Measurements from ENCODE around the gene RASA3. TPM values are rescaled to one million over a fixed set of nuclear protein-coding genes. Genes with fewer than 3 reads are reported as not detected.

Gene RASA3
- total RNA-seq, 1 experiment from 2014 or later = 21.4 TPM

DNA sequence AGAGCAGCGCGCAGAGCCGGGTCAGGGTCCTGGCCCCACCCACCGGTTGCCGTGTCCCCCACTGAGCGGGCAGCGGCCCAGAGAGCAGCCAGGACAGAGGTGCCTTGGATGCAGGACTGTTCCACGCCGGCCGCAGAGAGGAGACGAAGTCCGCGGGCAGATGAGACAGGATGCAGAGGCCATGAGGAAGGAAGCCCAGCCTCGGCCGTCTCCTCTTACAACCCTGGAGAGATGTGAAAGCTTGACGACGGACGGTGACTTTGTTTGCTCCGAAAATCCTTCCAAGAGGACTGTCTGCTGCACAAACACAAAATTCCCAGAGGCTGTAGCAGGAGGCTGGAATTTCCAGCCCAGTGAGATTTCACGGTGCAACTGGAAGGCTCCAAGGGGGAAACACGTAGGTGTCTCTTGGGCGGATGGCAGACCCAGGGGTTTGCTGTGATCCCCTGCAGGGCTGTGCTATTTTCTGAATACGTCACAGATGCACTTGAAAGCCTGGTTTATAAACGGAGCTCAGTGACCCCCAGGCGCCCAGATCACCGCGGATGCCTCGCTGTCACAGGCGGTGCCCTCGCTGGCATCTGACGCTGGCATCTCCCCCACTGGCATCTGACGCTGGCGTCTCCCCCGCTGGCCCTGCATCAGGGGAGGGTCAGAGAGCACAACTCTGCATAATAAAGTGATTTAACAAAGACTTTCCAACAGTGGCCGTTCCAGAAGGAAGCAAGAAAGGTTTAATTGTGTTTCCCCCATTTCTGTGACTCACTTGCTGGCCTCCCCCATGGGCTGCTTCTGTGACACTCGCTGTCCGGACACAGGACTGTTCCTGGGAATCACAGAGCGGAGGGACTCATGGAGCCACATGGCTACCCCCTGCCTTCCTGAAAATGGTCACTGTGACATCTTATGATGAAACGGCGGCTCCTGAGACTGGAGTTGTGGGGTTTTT lies 96.6 kb downstream of the RASA3 start:
- DNase-seq (ENCODE audit: low spot score) = no peak

DNA sequence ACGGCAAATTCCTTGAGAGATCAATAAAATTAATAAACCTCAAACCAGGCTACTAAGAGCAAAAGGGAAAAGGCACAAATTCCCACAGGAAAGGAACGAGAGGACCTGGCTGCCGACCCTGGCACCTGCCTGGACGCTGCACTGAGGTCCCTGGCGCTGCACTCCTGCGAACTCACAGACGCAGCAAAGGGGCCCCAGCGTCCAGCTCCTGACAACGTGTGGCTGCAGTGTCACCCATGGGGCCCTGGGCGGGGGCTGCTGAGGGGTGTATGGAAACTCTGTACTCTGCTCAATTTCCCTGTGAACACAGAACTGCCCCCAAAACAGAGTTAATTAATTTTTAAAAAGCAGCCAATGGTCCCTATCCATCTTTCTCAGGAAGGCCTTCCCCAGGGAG lies 97.2 kb downstream of the RASA3 start:
- no peak for DNase-seq (ENCODE audit: low spot score)

DNA sequence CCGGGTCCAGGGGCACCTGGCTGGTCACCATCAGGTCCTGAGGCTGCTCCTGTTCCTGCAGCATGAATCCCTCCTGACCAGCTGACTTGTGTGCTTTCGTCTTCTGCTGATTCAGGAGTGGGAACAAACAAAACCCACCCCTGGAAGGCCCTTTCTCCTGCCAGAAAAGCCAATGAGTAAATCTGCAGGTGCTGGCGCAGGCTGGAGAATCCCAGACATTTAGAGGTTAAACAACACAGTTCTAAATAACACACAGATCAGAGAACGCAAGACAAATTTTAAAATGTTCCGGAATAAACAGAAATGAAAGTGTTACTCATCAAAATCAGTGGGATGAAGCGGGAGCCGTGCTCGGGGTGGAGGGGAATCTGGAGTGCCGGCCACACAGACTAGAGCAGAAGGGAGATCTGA lies 97.9 kb downstream of the RASA3 start:
- no peak for DNase-seq (ENCODE audit: low spot score)

DNA sequence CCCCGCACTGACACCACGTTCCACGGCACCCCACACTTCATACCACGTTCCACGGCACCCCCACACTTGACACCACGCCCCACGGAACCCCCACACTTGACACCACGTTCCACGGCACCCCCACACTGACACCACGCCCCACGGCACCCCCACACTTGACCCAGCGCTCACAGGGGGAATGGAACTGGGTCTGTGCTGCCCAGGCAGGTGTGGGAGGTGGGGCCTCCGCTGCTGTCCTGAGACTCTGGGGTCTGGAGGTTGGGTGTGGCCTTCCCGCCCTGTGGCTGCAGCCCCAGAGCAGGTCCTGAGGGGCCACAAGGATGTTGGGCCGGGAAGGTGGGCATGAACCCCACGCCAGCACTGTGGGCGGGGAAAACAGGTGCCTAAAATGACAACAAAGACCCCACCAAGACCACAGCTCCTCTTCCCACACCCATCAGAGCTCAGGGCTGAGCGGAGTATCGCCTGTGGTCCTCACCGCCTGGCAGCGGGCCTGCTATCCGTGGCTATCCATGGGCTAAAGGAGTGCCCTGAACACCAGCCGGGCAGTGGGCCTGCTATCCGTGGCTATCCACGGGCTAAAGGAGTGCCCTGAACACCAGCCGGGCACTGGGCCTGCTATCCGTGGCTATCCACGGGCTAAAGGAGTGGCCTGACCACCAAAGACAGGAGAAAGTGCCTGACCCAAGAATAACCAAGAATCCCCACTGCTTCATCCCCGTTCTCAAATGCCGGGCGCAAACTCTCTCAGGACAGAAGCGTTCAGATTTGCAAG lies 98.7 kb downstream of the RASA3 start:
- no peak for DNase-seq (ENCODE audit: low spot score)

DNA sequence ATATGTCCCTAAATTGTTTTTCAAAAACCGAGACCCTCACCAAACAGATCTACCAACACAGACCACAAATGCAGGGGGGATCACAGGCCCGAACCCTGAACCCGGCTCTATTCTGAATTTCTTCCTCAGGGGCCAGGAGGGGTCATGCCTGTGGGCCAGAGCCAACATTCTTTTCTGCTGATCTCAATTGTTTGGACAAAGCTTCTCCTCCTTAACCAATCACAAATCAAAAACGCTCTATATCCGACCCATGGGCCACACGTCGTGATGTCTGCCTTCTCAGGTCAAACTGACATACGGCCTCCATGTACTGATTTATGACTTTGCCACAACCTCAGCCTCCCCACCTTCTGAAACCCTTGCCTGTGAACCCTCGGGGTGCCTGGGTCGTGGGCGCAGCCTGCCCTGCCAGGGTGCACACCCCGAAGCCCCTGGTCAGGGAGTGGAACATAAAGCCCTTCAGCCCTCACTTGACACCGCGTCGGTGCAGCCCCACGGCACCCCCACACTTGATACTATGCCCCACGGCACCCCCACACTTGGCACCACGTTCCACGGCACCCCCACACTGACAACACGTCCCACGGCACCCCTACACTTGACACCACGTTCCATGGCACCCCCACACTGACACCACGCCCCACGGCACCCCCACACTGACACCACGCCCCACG lies 100.2 kb downstream of the RASA3 start:
- DNase-seq (ENCODE audit: low spot score) = peak; percentile 79

DNA sequence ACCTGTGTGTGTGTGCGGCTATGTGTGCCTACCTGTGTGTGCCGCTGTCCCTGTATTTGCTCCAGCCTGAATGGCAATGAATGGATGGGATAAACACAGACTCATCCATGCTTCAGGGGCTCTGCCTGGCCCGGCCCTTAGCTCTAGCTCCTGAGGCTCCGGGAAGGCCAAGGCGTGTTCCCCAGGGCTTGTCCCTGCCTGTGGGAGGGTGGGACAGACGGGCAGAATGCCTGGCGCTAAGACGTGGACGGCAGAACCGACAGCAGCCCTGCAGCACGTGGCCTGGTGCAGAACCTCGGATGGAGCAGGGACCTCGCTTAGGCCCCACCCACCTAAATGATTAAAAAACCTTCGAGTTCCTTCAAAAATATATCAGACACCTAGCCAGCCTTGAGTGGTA lies 100.8 kb downstream of the RASA3 start:
- DNase-seq (ENCODE audit: low spot score) = no peak

DNA sequence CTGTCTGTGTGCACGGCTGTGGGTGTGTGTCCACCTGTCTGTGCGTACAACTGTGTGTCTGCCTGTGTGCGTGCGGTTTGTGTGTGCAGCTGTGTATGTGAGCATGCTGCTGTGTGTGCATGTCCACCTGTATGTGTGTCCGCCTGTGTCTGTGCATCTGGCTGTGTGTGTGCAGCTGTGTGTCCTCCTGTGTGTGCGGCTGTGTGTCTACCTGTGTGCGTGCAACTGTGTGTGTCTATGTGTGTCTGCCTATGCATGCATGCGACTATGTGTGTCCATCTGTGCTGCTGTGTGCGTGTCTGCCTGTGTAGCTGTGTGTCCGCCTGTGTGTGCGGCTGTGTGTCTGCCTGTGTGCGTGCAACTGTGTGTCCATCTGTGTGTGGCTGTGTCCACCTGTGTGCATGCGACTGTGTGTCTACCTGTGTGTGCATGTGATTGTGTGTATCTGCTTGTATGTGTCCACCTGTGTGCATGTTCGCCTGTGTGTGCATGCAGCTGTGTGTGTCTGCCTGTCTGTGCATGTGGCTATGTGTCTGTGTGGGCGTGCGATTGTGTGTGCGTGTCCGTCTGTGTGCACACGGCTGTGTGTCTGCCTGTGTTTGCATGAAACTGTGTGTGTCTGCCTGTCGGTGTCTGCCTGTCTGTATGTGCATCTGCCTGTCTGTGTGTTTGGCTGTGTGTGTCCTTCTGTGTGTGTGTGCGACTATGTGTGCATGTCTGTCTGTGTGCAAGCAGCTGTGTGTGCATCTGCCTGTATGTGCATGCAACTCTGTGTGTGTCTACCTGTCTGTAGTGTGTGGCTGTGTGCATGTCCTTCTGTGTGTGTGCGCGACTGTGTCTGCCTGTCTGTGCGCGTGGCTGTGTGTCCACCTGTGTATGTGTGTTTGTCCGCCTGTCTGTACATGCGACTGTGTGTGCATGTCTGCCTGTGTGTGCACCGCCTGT lies 101.5 kb downstream of the RASA3 start:
- no peak for DNase-seq (ENCODE audit: low spot score)

DNA sequence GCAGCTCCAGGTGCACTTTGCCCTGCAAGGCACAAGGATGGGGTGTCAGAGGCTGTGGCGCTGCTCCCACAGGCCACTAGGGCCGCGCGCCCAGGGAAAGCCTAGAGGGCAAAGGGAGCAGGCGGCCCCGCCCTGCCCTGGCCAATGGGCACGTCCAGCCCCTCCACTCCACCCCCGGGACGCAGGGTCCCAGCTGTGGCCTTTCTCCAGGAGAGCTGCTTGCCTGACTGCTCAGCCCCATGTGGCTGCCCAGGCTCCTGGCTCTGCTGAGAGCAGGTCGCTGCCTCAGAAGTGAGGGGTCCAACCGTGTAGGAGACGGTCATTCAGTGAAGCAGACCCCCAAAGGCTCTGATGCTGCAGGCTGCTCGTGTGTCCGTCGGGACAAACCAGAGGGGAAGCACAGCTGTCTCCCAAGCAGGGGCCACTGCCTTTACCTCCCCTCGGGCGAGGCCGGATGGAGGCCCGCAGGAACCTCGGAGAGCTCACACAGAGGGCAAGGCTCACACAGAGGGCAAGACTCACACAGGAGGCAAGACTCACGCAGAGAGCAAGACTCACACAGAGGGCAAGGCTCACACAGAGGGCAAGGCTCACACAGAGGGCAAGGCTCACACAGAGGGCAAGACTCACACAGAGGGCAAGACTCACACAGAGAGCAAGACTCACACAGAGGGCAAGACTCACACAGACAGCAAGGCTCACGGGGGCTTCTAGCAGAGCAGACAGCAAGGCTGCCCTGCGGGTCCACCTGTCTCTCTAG lies 102.4 kb downstream of the RASA3 start:
- no peak for DNase-seq (ENCODE audit: low spot score)

DNA sequence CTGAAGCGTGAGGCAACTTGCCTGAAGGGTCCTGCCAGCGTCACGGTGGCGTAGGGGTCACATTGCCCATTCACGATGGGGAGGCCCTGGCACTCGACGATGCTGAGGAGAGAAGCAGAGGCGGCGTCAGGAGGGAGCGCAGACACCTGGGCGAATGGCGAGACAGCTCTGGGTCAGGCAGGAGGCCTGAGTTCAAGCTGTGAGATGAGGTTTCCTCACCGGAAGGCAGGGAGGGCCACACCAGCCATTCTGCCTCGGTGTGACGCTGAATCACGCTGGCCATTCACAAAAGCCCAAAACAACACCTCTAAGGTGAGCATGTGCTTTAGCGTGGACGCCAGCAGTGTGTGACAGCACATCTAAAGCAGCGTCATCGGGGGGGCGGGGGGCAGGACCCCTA lies 104.6 kb downstream of the RASA3 start:
- DNase-seq (ENCODE audit: low spot score) = no peak

DNA sequence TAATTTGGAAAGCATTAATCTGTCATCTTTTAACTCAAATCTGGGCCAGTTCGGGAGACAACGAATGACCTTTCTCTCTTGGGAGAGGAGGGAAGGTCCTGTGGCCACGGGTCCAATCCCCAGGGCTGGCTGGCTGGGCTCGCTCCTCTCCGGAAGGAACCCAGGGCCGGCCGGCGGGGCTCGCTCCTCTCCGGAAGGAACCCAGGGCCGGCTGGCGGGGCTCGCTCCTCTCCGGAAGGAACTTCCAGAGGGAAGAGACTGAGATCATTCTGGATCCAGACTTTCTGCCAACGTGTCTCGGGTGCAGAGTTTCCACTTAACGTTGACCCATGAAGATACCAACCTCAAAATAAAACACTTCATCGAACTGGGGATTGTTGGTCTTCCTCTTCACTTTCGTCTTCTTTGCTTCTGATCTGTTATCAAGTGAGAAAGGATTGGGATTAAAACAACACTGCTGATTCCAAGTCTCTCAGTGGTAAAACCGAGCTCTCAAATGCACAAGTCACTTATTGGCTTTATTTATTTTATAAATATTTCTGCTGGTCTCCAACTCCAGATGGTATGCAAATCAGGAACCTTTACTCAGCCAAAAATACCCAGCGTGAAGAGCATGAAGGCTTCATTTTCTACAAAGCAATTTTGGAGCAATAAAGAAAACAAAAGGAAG lies 105.2 kb downstream of the RASA3 start:
- no peak for DNase-seq (ENCODE audit: low spot score)

DNA sequence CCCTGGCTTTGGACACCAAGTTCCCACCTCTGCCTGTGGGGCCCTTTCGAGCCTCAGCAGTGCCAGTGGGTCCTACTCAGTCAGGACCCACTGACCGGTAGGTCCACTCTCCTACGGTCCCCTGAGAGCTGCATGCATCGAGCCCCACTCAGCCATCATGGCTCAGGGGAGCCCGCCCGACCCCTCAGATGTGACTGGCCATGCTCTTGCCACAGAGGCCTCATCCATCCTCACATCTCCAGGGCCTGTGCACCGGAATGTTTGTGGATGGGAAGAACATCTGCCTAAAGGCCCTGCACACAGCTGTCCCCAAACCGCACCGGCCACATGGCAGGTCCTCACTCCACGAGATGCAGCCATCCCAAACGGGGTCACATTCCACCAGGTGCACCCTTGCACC lies 105.9 kb downstream of the RASA3 start:
- no peak for DNase-seq (ENCODE audit: low spot score)

DNA sequence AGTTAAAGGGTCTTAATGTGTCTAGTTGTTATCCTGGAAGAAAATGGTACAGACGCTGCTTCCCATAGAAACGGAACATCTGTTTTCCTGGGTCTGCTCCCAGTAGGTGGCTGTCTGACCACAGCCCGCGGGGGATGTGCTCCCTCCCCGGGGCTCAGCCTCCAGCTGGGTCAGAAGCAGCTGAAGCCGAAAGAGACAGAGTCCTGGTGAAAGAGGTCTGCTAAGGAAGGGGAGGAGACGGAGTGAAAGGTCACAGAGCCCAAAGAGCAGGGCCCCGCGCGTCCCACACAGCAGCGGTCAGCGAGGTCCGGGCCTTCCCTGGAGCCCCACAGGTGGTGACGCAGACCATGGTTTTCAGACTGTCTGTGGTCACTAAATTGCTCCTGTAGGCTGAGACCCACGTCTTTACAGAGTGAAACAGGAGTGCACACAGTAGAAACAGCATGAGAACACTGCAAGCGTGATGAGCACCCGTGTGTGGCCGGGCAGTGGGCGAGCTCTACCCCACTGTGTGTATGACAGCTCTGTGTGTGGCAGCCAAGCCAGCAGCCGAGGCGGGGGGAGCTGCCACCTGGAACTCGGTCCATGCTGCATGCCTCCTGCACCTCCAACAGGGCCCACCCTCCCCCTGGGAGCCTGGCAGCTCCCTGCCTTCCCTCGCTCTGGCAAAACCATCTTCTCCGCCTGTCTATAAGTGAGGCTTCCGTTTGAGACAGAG lies 106.5 kb downstream of the RASA3 start:
- peak; percentile 61 for DNase-seq (ENCODE audit: low spot score)

DNA sequence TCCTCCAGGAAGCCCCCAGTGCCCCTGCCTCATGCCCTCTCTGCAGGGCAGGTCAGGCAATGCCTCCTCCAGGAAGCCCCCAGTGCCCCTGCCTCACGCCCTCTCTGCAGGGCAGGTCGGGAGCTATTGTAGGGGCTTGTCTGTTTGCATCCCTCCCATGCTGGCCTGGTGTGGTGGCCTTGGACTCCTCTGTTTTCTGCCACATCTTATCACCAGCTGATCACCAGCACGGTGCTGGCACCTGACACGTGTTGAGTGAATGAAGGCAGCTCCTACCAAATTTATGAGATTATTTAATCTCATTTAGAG lies 107.1 kb downstream of the RASA3 start:
- no peak for DNase-seq (ENCODE audit: low spot score)

DNA sequence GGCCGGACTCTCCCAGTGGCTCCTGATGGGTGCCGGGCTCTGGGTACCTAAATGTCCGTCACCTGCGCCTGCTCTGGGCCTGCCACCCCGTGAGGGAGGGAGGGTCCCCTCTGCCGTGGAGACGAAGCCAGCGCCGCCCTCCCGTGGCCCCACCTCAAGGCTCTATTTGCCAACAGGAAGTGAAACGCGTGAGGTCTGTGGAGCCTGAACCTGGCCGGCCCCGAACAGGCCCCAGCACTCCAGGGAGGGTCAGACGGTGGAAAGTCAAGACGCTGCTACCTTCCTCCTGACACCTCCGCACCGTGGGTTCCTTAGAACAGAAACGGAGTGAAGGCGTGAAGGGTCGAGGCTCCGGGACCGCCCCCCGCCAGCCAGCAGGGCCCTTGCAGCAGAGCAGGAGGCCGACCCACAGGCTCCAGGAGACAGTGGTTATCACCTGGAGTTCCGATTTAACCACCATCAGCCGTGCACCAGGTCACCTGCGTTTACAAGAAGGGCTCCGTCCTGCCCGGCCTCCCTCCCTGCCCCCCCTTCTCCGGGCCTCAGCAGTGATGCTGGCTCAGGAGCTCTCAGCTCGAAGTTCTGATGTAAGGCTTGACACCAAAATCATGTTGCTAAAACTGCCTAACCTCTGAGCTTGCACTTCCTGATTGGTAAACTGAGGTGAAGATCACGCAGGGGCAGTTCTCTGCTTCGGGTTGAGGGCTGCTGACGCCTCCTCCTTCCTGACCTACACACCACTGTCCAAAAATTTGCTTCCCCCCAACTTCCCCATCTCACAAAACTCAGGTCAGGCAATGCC lies 107.6 kb downstream of the RASA3 start:
- no peak for DNase-seq (ENCODE audit: low spot score)

DNA sequence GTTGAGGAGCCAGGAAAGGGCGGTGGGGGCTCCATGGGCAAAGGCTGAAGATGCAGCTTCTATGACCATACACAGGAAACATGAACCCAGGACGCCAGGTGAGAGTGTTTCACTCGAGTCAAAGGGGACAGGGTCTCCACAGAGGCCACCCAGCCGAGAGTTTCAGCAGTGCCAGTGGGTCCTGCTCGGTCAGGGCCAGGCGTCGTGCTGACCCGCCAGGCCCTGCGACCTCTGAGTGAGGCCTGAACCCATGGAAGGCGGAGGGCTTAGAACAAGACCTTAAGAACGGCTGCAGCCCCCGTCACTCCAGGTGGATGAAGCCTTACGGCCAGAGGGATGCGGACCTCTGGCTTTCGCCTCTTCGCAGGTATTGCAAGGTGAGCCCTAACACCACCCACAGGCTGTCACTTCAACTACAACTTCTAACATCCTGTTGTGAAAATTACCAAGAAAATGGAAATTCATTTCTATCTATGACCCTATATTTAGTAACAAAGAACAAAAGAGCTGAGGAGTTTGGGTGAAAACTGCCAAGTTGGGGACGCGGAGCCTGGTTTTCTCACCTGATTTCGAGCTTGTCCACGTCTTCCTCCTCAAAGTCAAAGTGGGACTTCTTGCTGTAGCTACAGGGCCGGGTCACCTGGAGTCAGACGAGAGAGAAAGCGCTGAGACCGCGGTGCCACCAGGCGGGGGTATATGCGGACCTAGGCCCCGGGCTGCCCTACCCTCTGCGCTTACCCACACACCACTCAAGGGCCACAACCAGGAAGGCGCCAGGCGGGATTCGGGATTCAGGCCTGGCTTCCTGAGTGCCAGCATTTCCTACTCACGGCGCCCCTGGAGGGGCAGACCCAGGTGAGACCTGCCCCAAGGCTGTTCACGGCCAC lies 108.5 kb downstream of the RASA3 start:
- no peak for DNase-seq (ENCODE audit: low spot score)

DNA sequence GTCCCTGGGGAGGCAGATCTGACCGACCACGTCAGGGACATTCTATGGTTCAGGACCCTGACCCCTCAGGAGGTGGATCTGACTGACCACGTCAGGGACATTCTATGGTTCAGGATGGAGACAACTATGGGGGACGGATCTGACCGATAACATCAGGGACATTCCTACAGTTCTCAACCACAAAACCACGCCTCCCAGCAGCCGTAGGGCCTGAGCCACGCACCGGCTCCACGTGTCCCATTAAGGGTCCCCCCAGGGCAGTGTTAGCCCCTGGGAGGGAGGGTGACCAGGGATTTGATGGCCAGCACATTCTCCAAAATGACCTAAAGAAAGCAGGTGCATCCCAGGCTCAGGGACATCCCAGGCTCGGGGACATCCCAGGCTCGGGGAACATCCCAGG lies 109.5 kb downstream of the RASA3 start:
- no peak for DNase-seq (ENCODE audit: low spot score)

DNA sequence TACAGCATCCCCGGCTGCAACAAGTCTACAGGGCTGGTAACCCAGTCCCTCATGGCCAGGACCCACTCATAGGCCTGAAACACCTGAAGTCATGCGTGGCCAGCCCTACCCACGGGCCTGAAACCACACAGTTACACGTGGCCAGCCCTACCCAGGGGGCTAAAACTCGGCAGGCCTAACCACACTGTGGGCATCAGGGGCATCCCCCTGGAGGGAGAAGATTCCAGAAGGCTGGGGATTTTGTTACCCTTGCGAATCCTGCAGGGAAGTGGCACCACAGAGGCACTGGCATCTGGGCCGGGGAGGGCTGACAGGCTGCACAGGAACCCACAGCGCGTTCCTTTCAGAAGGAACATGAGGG lies 110.1 kb downstream of the RASA3 start:
- DNase-seq (ENCODE audit: low spot score) = no peak
